Bronchial epithelial cell (primary cell): ENCODE data around the gene CDH22. TPM values are rescaled to one million over a fixed set of nuclear protein-coding genes. Genes with fewer than 3 reads are reported as not detected.

Experiments used
- DNase-seq: peaks from one replicate; pipeline ENCODE4 v3.0.0-alpha.2; 2010; ENCODE audit warnings: low read depth
- FAIRE-seq: peaks from 2 replicates; lab custom pipeline; 2011; peaks lifted over from hg19 to GRCh38; lab: Jason Lieb, UNC
- H3K27me3 ChIP-seq: 2 replicates; pipeline ENCODE4 v1.5.1; 2011; ENCODE audit warnings: low read length; ENCODE audit not compliant: control insufficient read depth, insufficient read depth
- H3K36me3 ChIP-seq: 2 replicates; pipeline ENCODE4 v1.5.1; 2011; ENCODE audit warnings: low read length; ENCODE audit not compliant: control insufficient read depth, insufficient read depth
- H3K4me3 ChIP-seq: 2 replicates; pipeline ENCODE4 v1.5.1; 2011; ENCODE audit warnings: mild to moderate bottlenecking, low read depth, low read length, control low read depth
- CTCF ChIP-seq: IDR thresholded peaks from 2 replicates; pipeline ENCODE4 v1.5.1; 2011; ENCODE audit warnings: mild to moderate bottlenecking, moderate library complexity, low read length, control low read depth, inconsistent platforms; ENCODE audit not compliant: insufficient read depth, severe bottlenecking
- total RNA-seq: library from RNA; depleted of rRNA; stranded (reverse); fragments of >200 nt; gene quantifications from 2 replicates; pipeline ENCODE4 v1.2.1, GENCODE V29; 2014

The CDH22 gene
- total RNA-seq, 1 donor from 2014 or later: not detected

GRCh38 chr20:46168438-46168837 lies 139.9 kb downstream of the CDH22 start:
- DNase-seq (no peak), FAIRE-seq (peak; percentile 18)
- Histone ChIP-seq H3K4me3 (no peak overlapping the region), H3K36me3 (no peaks in the 10 kb centered on the region), H3K27me3 (peaks cover 3% of the 10 kb centered on the region)
- no peak for TF ChIP-seq CTCF

- no peak for TF ChIP-seq CTCF
- no peak for FAIRE-seq
- Histone ChIP-seq H3K4me3 (no peak overlapping the region), H3K36me3 (no peaks in the 10 kb centered on the region), H3K27me3 (no peaks in the 10 kb centered on the region)
- DNase-seq: no peak
These were observed 141.2 kb downstream of the CDH22 start for GRCh38 chr20:46167080-46167479.

GRCh38 chr20:46164254-46164653 lies 144.0 kb downstream of the CDH22 start:
- no peak for FAIRE-seq
- Histone ChIP-seq H3K36me3 (no peaks in the 10 kb centered on the region), H3K27me3 (peaks cover 3% of the 10 kb centered on the region), H3K4me3 (no peak overlapping the region)
- DNase-seq: no peak
- TF ChIP-seq CTCF: no peak

DNA sequence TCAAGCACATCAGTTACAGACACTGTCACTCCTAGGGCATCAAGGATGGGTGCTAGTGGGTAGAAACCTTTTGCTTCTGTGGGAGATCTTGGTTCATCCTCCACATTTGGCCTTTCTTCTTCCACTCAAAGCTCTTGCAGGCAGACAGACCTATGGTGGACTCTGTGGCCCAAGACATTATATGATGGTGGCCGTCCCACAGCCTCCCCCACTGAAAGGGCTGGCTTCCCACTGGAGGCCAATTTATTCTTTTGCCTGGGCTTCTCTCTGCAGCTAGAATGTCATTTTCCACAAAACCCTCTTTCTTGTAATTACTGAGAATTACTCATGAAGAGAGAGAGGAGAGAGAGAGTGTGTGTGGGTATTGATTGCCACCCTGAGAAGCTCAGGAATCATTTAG lies 146.4 kb downstream of the CDH22 start:
- TF ChIP-seq CTCF: no peak
- Histone ChIP-seq H3K4me3 (no peak overlapping the region), H3K27me3 (peaks cover 7% of the 10 kb centered on the region), H3K36me3 (no peaks in the 10 kb centered on the region)
- FAIRE-seq: no peak
- no peak for DNase-seq

GRCh38 chr20:46160661-46161060 lies 147.6 kb downstream of the CDH22 start:
- H3K27me3 ChIP-seq: peaks cover 7% of the 10 kb centered on the region
- TF ChIP-seq CTCF: no peak
- no peak for FAIRE-seq

More at GRCh38 chr20:46160661-46161060, 147.6 kb downstream of the CDH22 start:
- DNase-seq: no peak
- Histone ChIP-seq H3K4me3 (no peak overlapping the region), H3K36me3 (no peaks in the 10 kb centered on the region)
